ENCODE results near the gene DNASE1L2. TPM values are rescaled to one million over a fixed set of nuclear protein-coding genes. Genes with fewer than 3 reads are reported as not detected.

The DNASE1L2 gene
- total and polyA plus RNA-seq, 2 donors (not counting 1 experiment from before 2014, with no cell fraction given), result 0.34 to 0.99 TPM

DNA sequence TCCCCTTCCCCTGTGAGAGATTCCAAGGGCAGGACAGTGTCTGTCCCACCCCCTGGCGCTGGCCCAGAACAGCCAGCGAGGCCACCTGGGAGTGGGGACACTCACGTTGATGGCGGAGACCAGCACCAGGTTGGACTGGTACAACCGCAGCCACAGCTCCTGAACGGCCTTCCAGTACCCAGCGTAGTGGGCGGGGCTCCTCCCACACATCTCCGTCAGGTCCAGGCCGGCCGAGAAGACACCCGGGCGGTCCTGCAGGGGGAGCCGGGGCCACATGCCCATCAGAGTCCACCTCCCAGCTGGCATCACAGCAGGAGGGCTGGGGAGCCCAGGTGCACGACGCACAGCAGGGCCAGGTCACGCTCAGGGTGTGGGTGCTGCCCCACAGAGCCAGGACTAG is 8.1 kb downstream of the DNASE1L2 start:
- peaks cover 26% of the 10 kb centered on the region for H3K36me3 ChIP-seq (ENCODE audit: control insufficient read depth, insufficient read depth, low read length)
- TF ChIP-seq EZH2 (IDR thresholded peaks at IDR 0.05; ENCODE audit: low read length, missing control alignments), result no peak
- TF ChIP-seq, protein P1, sequence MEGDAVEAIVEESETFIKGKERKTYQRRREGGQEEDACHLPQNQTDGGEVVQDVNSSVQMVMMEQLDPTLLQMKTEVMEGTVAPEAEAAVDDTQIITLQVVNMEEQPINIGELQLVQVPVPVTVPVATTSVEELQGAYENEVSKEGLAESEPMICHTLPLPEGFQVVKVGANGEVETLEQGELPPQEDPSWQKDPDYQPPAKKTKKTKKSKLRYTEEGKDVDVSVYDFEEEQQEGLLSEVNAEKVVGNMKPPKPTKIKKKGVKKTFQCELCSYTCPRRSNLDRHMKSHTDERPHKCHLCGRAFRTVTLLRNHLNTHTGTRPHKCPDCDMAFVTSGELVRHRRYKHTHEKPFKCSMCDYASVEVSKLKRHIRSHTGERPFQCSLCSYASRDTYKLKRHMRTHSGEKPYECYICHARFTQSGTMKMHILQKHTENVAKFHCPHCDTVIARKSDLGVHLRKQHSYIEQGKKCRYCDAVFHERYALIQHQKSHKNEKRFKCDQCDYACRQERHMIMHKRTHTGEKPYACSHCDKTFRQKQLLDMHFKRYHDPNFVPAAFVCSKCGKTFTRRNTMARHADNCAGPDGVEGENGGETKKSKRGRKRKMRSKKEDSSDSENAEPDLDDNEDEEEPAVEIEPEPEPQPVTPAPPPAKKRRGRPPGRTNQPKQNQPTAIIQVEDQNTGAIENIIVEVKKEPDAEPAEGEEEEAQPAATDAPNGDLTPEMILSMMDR (conservative IDR thresholded peaks at IDR 0.05 in 1 of 2, IDR thresholded peaks at IDR 0.05 in 1 of 2; ENCODE audit: low read depth in 1 of 2, low read length in 2 of 2), result no peak
- H3K4me3 ChIP-seq (replicated peaks in 1 of 4; ENCODE audit: control extremely low read depth in 1 of 4, insufficient read depth in 1 of 4, low read depth in 3 of 4, low read length in 4 of 4), result no peak overlapping the region
- no peak overlapping the region for H3K27ac ChIP-seq (ENCODE audit: insufficient read depth, low read length)
- no peak overlapping the region for H3K4me2 ChIP-seq (ENCODE audit: extremely low read depth, insufficient read depth, low read length)
- peaks cover 4% of the 10 kb centered on the region for H3K79me2 ChIP-seq (ENCODE audit: control insufficient read depth, insufficient read depth, low read length)
- H3K9ac ChIP-seq (ENCODE audit: insufficient read depth, low read length), result no peak overlapping the region
- DNase-seq (ENCODE audit: low read depth in 2 of 2), result no peak
- no peaks in the 10 kb centered on the region for H3K9me3 ChIP-seq (ENCODE audit: control insufficient read depth, insufficient read depth, low read depth, low read length)
- H4K20me1 ChIP-seq (ENCODE audit: control insufficient read depth, extremely low read depth, insufficient read depth, low read length), result no peaks in the 10 kb centered on the region
- no peak overlapping the region for H2AFZ ChIP-seq (ENCODE audit: low read length)
- H3K4me1 ChIP-seq (ENCODE audit: control insufficient read depth, extremely low read depth, insufficient read depth, low read length), result no peaks in the 10 kb centered on the region
- no peaks in the 10 kb centered on the region for H3K27me3 ChIP-seq (ENCODE audit: control insufficient read depth, insufficient read depth, low read length)

DNA sequence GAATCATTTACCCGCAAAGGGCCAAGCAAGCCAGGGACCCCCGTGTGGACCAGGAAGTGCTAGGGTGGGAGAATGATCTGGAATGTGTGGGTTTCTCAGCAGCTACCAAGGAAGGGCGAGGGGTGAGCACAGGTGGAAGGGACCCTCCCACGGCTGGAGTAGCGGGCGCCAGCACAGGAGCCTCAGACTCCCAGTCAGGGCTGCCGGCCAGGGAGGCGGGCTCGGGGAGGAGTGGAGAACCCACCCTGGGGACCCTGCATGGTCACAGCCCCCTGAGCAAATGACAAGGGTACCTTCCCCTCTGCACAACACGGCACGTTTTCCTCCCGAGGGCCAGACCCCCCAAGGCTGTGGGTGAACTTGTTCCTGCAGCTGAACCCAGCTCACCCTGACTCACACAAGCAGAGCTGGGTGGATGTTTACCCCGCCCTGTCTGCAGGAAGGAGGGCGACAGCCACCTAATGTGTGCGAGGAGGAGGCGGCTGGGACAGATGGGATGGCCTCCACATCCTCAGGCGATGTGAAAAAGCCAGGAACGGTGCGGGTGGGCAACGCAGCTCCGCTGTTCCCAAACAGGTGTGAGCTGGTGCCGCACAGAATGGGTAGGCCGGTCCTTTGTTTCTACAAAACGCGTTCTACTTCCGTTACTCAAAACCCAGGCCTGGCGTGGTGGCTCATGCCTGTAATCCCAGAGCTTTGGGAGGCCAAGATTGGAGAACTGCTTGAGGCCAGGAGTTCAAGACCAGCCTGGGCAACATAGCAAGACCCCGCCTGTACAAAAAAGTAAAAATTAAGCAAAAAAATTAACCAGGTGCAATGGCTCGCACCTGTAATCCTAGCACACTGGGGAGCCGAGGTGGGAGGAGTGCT is 8.9 kb downstream of the DNASE1L2 start:
- H3K4me1 ChIP-seq (ENCODE audit: control insufficient read depth, extremely low read depth, insufficient read depth, low read length), result no peaks in the 10 kb centered on the region
- no peak overlapping the region for H3K4me2 ChIP-seq (ENCODE audit: extremely low read depth, insufficient read depth, low read length)
- H3K36me3 ChIP-seq (ENCODE audit: control insufficient read depth, insufficient read depth, low read length), result peaks cover 26% of the 10 kb centered on the region

DNA sequence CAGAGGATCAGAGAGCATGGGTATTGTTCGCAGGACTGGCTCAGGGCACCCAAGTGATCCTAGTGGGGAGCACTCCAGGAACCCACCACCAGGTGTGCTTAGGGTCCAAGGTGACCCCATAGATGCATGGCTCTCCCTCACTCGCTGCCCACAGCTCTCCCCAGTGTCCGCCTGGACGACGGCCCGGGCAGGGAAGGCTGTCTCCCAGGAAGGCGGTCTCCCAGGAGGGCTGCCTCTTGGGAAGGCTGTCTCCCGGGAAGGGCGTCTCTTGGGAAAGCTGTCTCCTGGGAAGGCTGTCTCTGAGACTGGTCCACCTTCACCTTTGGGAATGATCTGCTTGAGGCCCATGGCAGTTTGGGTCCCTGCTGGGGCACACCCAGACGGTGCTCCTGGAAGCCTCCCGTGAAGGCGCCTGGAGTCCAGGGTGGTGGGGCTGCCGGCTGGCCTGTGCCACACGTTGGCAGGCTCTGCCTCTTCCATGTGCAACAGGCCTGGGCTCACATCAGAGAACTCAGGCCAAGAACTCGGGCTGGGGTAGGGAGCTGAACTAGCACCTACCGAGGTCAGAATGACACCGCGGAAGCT is 10.1 kb downstream of the DNASE1L2 start:
- Histone ChIP-seq H3K4me2 (ENCODE audit: extremely low read depth, insufficient read depth, low read length) (no peak overlapping the region), H3K27ac (ENCODE audit: insufficient read depth, low read length) (no peak overlapping the region), H3K79me2 (ENCODE audit: control insufficient read depth, insufficient read depth, low read length) (peaks cover 9% of the 10 kb centered on the region), H3K9me3 (ENCODE audit: control insufficient read depth, insufficient read depth, low read depth, low read length) (no peaks in the 10 kb centered on the region), H3K27me3 (ENCODE audit: control insufficient read depth, insufficient read depth, low read length) (no peaks in the 10 kb centered on the region), H2AFZ (ENCODE audit: low read length) (no peak overlapping the region), H3K36me3 (ENCODE audit: control insufficient read depth, insufficient read depth, low read length) (peaks cover 26% of the 10 kb centered on the region), H3K4me1 (ENCODE audit: control insufficient read depth, extremely low read depth, insufficient read depth, low read length) (no peaks in the 10 kb centered on the region), H4K20me1 (ENCODE audit: control insufficient read depth, extremely low read depth, insufficient read depth, low read length) (no peaks in the 10 kb centered on the region), H3K4me3 (replicated peaks in 1 of 4; ENCODE audit: control extremely low read depth in 1 of 4, insufficient read depth in 1 of 4, low read depth in 3 of 4, low read length in 4 of 4) (no peak overlapping the region), H3K9ac (ENCODE audit: insufficient read depth, low read length) (no peak overlapping the region)
- DNase-seq (ENCODE audit: low read depth in 2 of 2), result no peak
- TF ChIP-seq EZH2 (IDR thresholded peaks at IDR 0.05; ENCODE audit: low read length, missing control alignments), result no peak
- TF ChIP-seq, protein P1 (conservative IDR thresholded peaks at IDR 0.05 in 1 of 2, IDR thresholded peaks at IDR 0.05 in 1 of 2; ENCODE audit: low read depth in 1 of 2, low read length in 2 of 2), result no peak

More for the DNA sequence above, 8.9 kb downstream of the DNASE1L2 start:
- Histone ChIP-seq H4K20me1 (ENCODE audit: control insufficient read depth, extremely low read depth, insufficient read depth, low read length) (no peaks in the 10 kb centered on the region), H2AFZ (ENCODE audit: low read length) (no peak overlapping the region), H3K79me2 (ENCODE audit: control insufficient read depth, insufficient read depth, low read length) (peaks cover 6% of the 10 kb centered on the region), H3K9me3 (ENCODE audit: control insufficient read depth, insufficient read depth, low read depth, low read length) (no peaks in the 10 kb centered on the region), H3K4me3 (replicated peaks in 1 of 4; ENCODE audit: control extremely low read depth in 1 of 4, insufficient read depth in 1 of 4, low read depth in 3 of 4, low read length in 4 of 4) (no peak overlapping the region), H3K27me3 (ENCODE audit: control insufficient read depth, insufficient read depth, low read length) (no peaks in the 10 kb centered on the region), H3K9ac (ENCODE audit: insufficient read depth, low read length) (no peak overlapping the region), H3K27ac (ENCODE audit: insufficient read depth, low read length) (no peak overlapping the region)
- DNase-seq (ENCODE audit: low read depth in 2 of 2), result no peak
- no peak for TF ChIP-seq EZH2 (IDR thresholded peaks at IDR 0.05; ENCODE audit: low read length, missing control alignments)
- TF ChIP-seq, protein P1 (conservative IDR thresholded peaks at IDR 0.05 in 1 of 2, IDR thresholded peaks at IDR 0.05 in 1 of 2; ENCODE audit: low read depth in 1 of 2, low read length in 2 of 2), result no peak

All from fibroblast of lung (primary cell).